GM21737 (cell line): ENCODE measurements around the gene SIGLEC11.
"Not testable (repeated sequence)": the region's sequence is repeated elsewhere in the genome, so short reads cannot be mapped to it uniquely, and the experiment has no call there.

Source experiments
- ATAC-seq: cut with Tn5 transposase; IDR thresholded peaks from one replicate; pipeline ENCODE4 v1.9.1; 2021; ENCODE audit warnings: mild to moderate bottlenecking, moderate library complexity; ENCODE audit not compliant: unreplicated experiment

Gene SIGLEC11, protein sequence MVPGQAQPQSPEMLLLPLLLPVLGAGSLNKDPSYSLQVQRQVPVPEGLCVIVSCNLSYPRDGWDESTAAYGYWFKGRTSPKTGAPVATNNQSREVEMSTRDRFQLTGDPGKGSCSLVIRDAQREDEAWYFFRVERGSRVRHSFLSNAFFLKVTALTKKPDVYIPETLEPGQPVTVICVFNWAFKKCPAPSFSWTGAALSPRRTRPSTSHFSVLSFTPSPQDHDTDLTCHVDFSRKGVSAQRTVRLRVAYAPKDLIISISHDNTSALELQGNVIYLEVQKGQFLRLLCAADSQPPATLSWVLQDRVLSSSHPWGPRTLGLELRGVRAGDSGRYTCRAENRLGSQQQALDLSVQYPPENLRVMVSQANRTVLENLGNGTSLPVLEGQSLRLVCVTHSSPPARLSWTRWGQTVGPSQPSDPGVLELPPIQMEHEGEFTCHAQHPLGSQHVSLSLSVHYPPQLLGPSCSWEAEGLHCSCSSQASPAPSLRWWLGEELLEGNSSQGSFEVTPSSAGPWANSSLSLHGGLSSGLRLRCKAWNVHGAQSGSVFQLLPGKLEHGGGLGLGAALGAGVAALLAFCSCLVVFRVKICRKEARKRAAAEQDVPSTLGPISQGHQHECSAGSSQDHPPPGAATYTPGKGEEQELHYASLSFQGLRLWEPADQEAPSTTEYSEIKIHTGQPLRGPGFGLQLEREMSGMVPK

GRCh38 chr19:49960980-49961379, at the start of gene SIGLEC11:
Gene SIGLEC11 (minus strand): TSS chr19:49961172. CDS start chr19:49961081, 91 bp downstream.
- not testable (repeated sequence) for ATAC-seq

DNA sequence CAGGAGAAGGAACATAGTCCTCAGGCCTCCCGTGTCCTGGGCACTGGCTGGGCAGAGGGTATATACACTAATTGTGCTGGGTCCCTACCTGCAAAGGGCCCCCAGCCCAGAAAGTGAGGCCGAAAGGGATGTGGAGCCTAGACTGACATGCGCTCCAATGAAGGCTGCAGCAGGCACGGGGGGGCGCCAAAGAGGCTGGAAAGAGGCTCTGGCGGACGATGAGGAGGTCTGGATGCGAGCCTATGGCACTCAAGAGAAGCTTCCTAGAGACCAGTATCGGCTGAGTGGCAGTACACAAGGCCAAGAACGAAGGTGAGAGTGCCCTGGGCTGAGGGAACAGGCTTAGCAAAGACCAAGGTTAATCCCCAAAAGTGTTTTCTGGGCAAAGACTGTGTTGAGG, 47.6 kb upstream of the SIGLEC11 start:
- no peak for ATAC-seq

GRCh38 chr19:50007947-50008346, 47.0 kb upstream of the SIGLEC11 start:
- no peak for ATAC-seq

GRCh38 chr19:50007170-50007569, 46.2 kb upstream of the SIGLEC11 start:
- ATAC-seq = no peak

GRCh38 chr19:50005428-50005827, 44.5 kb upstream of the SIGLEC11 start:
- no peak for ATAC-seq

DNA sequence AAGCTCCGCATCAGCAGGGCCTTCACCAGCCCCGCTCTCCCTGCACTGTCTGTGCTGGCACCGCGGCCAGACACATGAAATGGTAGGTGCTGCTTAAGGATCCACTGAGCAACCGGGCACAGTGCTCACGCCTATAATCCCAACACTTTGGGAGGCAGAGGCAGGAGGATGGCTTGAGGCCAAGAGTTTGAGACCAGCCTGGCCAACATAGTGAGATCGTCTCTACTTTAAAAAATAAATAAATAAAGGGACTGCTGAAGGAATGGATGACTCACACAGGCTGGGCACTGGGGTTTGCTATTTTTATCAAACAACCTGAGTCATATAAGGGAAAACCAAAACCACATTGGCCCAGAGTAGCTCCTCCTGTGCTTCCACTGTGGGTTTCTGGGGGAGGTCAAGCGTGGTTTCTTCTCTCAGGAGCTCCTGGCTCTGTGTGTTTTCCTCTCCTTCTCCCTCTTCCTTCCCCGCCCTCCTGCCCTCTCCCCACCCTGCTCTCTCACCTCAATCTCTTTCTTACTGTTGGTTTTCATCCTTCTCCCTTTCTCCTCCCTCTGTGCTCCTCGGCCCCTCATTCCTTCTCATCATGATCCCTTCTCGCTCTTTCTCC, 42.9 kb upstream of the SIGLEC11 start:
- ATAC-seq = no peak

DNA sequence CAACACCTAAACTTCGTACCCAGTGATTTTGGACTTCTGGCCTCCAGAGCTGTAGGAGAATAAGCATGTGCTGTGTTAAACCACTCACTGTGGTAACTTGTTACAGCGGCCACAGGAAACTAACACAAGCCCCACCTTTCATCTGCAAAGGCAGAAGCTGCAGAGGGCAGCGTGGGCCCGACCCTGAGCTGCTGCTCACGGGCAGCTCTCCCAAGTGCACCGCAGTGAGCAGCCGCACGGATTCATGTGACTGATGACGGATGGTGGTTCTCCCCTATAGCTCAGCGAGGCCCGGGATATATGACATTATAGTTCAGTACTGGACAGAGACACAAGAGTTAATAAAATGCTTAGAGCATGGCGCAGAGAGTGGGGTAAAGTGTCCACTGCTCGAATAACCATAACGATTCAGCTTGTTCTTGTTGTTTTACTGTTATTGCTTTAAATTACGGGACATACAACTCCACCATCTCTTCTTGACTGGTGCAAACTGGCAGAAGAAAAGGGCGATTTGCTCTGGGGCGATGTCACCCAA, 42.3 kb upstream of the SIGLEC11 start:
- no peak for ATAC-seq

GRCh38 chr19:50002386-50002960, 41.5 kb upstream of the SIGLEC11 start:
- ATAC-seq = no peak

DNA sequence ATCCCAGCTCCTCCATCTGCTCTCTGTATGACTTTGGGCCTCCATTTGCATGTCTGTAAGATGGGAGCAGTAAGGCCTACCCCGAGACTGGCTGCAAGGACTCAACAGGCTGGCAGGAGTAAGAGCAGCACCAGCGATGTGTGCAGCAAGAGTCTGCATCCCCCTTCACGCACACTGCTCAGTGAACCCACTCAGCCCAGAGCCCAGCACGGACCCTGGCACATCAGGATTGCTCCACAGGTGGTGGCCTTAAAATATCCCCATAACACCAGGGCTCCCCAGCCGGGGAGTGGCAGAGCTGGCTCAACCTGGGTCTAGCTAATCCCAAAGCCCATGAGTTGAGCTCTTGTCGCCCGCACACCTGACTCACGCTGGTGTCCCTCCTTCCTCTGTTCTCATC, 40.8 kb upstream of the SIGLEC11 start:
- no peak for ATAC-seq

DNA sequence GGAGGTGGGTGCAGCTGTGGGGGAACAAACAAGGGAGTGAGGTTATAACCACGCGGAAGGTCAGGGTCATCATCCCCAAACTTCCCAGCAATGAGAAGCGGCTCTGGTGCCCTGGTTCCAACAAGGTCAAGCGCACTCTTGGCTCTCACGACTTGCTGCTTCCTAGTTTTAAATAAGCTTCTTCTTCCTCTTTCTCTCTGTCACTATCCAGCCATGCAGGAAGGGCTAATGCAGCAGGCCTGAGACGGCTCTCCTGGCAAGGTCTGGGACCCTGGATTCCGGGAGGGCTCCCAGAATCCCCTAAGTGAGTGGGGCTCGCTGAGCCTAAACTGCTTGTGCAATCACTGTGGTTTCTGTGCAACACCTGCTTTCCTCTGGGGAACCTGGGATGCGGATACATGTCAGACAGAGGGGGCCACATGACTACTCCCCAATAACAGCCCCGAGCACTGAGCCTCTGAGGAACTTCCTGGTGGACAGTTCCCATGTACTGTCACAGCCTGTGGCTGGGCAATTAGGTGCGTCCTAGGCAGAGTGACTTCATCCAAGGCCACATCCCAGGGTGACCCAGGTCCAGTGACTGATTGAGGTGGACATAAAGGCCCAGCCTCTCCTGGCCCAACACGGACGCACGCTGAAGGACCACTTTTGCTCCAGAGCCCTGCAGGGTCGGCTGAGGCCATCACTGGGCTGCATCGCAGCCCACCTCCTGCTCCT, 40.0 kb upstream of the SIGLEC11 start:
- no peak for ATAC-seq

DNA sequence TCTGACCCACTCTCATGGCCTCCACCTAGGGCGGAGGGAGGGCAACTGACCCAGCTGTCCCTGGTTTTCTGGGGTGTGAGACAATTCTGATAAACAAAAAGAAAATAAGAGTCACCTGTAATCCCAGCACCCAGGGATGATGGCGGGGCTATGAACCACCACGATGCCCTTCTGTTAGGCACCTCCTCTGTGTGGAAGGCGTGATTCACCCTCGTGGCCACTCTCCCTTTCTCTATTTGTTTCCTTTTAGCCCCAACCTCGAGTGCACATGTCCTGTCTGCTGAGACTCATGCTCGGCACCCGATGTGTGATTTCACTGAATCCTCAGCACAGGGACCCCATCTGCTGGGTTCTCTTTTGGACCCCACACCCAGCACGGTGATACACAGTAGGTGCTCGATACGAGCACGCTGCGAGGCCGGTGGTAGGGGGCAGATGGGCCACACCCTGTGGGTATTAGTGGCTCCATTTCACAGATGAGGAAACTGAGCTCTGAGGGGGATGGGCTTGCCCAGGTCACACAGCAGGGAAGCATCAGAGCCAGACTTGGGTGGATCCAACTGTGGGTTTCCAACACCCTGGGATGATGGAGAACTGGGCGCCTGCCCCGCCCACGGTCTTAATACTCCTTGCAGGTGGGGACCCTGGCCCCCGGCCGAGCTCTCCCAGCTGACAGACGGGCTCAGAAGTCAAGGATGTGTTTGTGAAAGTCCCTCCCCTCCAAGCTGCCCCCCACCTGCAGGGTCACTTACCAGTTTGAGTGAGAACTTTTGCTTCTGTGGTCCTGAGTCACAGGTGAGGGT, 39.3 kb upstream of the SIGLEC11 start:
- no peak for ATAC-seq

GRCh38 chr19:49999371-50000010, 38.5 kb upstream of the SIGLEC11 start:
- no peak for ATAC-seq

DNA sequence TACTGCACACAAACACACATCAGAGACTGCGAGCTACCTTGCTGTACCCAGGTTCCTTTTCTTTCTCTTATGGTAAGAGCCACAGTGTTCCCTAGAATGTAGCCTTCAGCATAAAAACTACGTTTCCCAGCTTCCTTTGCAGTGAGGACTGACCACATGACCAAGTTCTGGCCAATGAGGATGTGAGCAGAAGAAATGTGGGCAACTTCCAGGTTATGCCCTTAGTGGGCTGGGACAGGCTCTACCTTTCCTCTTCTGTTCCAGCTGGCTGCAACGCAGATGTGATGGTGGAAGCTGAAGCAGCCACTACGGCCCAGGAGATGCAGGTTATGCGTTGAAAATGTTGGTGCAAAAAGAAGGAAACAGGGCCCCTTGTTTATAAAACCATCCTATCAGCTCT, 36.7 kb upstream of the SIGLEC11 start:
- no peak for ATAC-seq

GRCh38 chr19:49988433-49988832, 27.5 kb upstream of the SIGLEC11 start:
- ATAC-seq = no peak

- ATAC-seq = no peak
Observed at GRCh38 chr19:49988007-49988406, 27.0 kb upstream of the SIGLEC11 start.

DNA sequence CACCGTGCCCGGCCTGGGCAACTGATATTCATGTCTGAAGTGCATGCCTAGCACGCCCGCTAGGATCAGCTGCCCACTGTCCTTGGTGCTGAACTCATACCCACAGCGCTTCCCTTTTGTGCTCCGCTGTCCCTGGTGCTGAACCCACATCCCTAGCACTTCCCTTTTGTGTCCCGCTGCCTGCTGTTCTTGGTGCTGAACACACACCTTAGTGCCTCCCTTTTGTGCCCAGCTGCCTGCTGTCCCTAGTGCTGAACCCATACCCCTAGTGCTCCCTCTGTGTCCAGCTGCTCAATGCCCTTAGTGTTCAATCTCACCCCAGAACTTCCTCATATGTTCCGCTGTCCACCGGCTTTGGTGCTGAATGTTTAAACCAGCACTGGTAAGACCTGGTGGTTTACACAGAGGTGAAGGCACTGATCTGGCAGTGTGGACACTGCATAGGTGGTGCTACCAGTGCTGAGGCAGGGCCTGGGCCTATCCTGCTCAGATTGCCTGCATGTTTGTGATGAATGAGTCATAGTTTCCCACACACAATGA, 26.3 kb upstream of the SIGLEC11 start:
- no peak for ATAC-seq

DNA sequence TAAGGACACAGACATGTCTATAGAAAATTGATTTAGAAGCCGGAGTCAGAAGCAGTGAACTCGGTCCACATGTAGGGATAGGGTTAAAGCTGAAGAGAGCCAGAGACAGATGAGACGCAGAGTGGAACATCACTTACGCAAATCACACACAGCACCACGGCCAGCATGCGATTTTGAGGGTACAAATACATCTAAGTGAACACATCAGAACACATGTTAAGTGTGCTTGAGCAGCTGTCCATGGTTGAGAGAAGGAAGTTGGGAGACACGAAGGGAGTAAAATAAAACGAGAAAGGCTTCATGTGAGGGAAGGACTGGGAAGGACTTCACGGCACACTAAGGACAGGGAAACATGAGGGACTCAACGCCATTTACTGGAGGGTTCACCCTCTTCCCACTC, 25.4 kb upstream of the SIGLEC11 start:
- ATAC-seq = no peak

DNA sequence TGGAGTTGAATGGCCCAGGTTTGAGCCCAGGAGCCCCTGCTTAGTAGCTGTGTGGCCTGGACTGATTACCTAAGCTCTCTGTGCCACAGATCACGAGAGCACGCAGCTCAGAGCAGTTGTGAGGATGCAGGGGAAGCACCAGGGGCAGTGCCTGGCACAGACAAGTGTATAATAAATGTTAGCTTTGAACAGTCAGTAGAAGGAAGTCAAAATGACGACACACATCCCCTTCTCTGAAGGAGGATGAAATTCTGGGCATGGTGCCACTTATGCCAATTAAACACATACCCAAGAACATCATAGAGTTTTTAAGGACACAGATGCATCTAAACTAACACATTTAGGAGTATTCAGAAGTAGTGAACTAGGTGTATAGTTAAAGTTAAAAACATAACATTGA, 24.9 kb upstream of the SIGLEC11 start:
- no peak for ATAC-seq

DNA sequence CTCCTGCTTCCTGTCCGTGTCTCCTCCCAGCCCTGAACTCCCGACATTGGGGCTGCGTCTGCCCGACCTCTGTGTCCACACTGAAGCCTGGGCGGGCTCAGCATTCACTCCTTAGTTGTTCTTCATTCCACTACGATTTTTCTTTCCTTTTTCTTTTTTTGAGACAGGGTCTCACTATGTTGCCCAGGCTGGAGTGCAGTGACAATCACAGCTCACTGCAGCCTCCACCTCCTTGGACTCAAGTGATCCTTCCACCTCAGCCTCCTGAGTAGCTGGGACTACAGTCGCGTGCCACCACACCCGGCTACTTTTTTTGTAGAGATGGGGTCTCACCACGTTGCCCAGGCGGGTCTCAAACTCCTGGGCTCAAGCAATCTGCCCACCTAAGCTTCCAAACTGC, 23.5 kb upstream of the SIGLEC11 start:
- ATAC-seq = no peak
